Astrocyte (in vitro differentiated cells and primary cell): ENCODE data around the gene NR5A2.

Experiments used
- CTCF ChIP-seq: IDR thresholded peaks from 2 replicates; pipeline ENCODE4 v1.5.1; 2011; ENCODE audit warnings: low read depth, mild to moderate bottlenecking, inconsistent platforms, low read length, moderate library complexity; ENCODE audit not compliant: insufficient read depth
- EZH2 ChIP-seq: IDR thresholded peaks from 2 replicates; pipeline ENCODE4 v1.6.1; 2012; ENCODE audit warnings: mild to moderate bottlenecking, low read length, inconsistent platforms; ENCODE audit not compliant: insufficient read depth

- TF ChIP-seq EZH2 (no peak), CTCF (no peak)
These were observed 134.7 kb downstream of the NR5A2 start for GRCh38 chr1:200162258-200162657.
